Suprapubic skin (tissue), 4 donors: ENCODE results near the gene TRPV6. TPM values are rescaled to one million over a fixed set of nuclear protein-coding genes. Genes with fewer than 3 reads are reported as not detected.

Source experiments
- DNase-seq, 2 donors: peaks; one replicate each; pipeline ENCODE4 v3.0.0-alpha.2; 2019; ENCODE audit warnings: low spot score in 2 of 2
- H3K27ac ChIP-seq: fragments of 200-600 bp; sonication (generic); one replicate; pipeline ENCODE4 v1.5.1; 2019
- H3K27me3 ChIP-seq: fragments of 200-600 bp; sonication (generic); one replicate; pipeline ENCODE4 v1.5.1; 2019
- H3K36me3 ChIP-seq: fragments of 200-600 bp; sonication (generic); one replicate; pipeline ENCODE4 v1.5.1; 2019
- H3K4me1 ChIP-seq: fragments of 200-600 bp; sonication (generic); one replicate; pipeline ENCODE4 v1.5.1; 2019
- H3K4me3 ChIP-seq: fragments of 200-600 bp; sonication (generic); one replicate; pipeline ENCODE4 v1.5.1; 2019; ENCODE audit warnings: mild to moderate bottlenecking
- H3K9me3 ChIP-seq: fragments of 200-600 bp; sonication (generic); one replicate; pipeline ENCODE4 v1.5.1; 2019
- CTCF ChIP-seq, 2 donors: fragments of 200-600 bp in 1 of 2; fragments of 450-650 bp in 1 of 2; sonication (generic) in 1 of 2; IDR thresholded peaks; one replicate each; pipeline ENCODE4 v1.5.1; 2016 to 2019; ENCODE audit warnings: antibody characterized with exemption in 2 of 2, mild to moderate bottlenecking in 1 of 2, moderate library complexity in 1 of 2
- EP300 ChIP-seq: sonication (generic); formaldehyde crosslinking; IDR thresholded peaks from one replicate; pipeline ENCODE4 v1.6.1; 2017; ENCODE audit warnings: antibody characterized with exemption
- POLR2A ChIP-seq, 2 donors: fragments of 450-650 bp; IDR thresholded peaks; one replicate each; pipeline ENCODE4 v1.6.1; 2017; ENCODE audit warnings: antibody characterized with exemption in 2 of 2, mild to moderate bottlenecking in 2 of 2, moderate library complexity in 2 of 2
- POLR2AphosphoS5 ChIP-seq, 3 donors: sonication (generic); formaldehyde crosslinking; IDR thresholded peaks; one replicate each; pipeline ENCODE4 v1.6.1; 2017; ENCODE audit warnings: antibody characterized with exemption in 3 of 3
- WGBS: methylation state at CpG from one replicate; pipeline ENCODE4 v1.1.5; 2018; 5-methylcytosine and 5-hydroxymethylcytosine counted together
- total RNA-seq, 4 donors: library from RNA; depleted of rRNA; stranded (reverse); fragments of >200 nt; gene quantifications; one replicate each; pipeline ENCODE4 v1.1.0, GENCODE V29; 2016

Gene TRPV6
- total RNA-seq, 4 donors from 2014 or later, result 7.5 to 34.8 (median 15.0) TPM

GRCh38 chr7:142919656-142920055, 34.1 kb upstream of the TRPV6 start:
- no peak for TF ChIP-seq EP300
- TF ChIP-seq CTCF (IDR thresholded peaks at IDR 0.05), result no peak
- TF ChIP-seq POLR2AphosphoS5 (IDR thresholded peaks at IDR 0.05), result no peak
- no peak for TF ChIP-seq POLR2A (IDR thresholded peaks at IDR 0.05)
- DNase-seq, result peak in 1 of 2 donors; percentile 15
- no peak overlapping the region for H3K27ac ChIP-seq
- H3K4me3 ChIP-seq, result no peak overlapping the region
- peaks cover 5% of the 10 kb centered on the region for H3K27me3 ChIP-seq
- no peaks in the 10 kb centered on the region for H3K9me3 ChIP-seq
- no peaks in the 10 kb centered on the region for H3K4me1 ChIP-seq
- 79% methylated on average over 3 of the region's 3 CpGs for WGBS
- no peaks in the 10 kb centered on the region for H3K36me3 ChIP-seq

- H3K4me1 ChIP-seq, result no peaks in the 10 kb centered on the region
- no peaks in the 10 kb centered on the region for H3K9me3 ChIP-seq
- no peak for TF ChIP-seq CTCF (IDR thresholded peaks at IDR 0.05)
- no peak for TF ChIP-seq POLR2AphosphoS5 (IDR thresholded peaks at IDR 0.05)
- TF ChIP-seq POLR2A (IDR thresholded peaks at IDR 0.05), result no peak
- TF ChIP-seq EP300, result no peak
- H3K36me3 ChIP-seq, result no peaks in the 10 kb centered on the region
- H3K27me3 ChIP-seq, result peaks cover 5% of the 10 kb centered on the region
- WGBS, result 76% methylated on average over 2 of the region's 2 CpGs
- DNase-seq, result peak in 1 of 2 donors; percentile 47
- H3K27ac ChIP-seq, result no peak overlapping the region
- H3K4me3 ChIP-seq, result no peak overlapping the region
Observed at GRCh38 chr7:142918901-142919300, 33.4 kb upstream of the TRPV6 start.

DNA sequence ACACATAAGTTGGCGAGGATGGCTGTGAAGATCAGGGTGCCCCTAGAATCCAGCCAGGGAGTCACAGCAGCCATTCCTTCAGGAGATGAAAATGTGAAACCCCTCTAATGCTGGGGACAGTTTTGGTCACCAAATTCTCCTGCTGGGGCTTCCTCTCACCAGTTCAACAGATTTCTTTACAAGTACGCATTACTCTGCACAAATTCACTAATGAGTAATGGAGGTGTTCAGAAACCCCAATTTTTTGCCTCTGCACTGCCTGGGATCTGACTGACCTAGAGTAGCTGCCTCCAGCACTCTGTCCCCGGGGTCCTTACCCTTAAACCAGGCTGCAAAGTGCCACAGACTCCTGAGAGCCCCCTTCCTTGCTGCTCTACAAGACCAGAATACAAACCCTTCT, 31.9 kb upstream of the TRPV6 start:
- WGBS, result 76% methylated on average over 3 of the region's 3 CpGs
- TF ChIP-seq EP300 (no peak), POLR2AphosphoS5 (IDR thresholded peaks at IDR 0.05) (no peak)
- Histone ChIP-seq H3K4me1 (no peaks in the 10 kb centered on the region), H3K27ac (no peak overlapping the region), H3K36me3 (no peaks in the 10 kb centered on the region), H3K27me3 (peaks cover 5% of the 10 kb centered on the region), H3K4me3 (no peak overlapping the region), H3K9me3 (no peaks in the 10 kb centered on the region)
- peak in 1 of 2 donors; percentile 9 for DNase-seq

GRCh38 chr7:142916508-142916907, 31.0 kb upstream of the TRPV6 start:
- peak in 1 of 2 donors; percentile 6 for DNase-seq
- no peaks in the 10 kb centered on the region for H3K9me3 ChIP-seq
- peaks cover 5% of the 10 kb centered on the region for H3K27me3 ChIP-seq
- TF ChIP-seq POLR2A (IDR thresholded peaks at IDR 0.05) (no peak), POLR2AphosphoS5 (IDR thresholded peaks at IDR 0.05) (no peak), EP300 (no peak), CTCF (IDR thresholded peaks at IDR 0.05) (no peak)
- WGBS, result 67% methylated on average over 2 of the region's 2 CpGs
- no peak overlapping the region for H3K27ac ChIP-seq
- H3K4me1 ChIP-seq, result no peaks in the 10 kb centered on the region
- no peaks in the 10 kb centered on the region for H3K36me3 ChIP-seq
- no peak overlapping the region for H3K4me3 ChIP-seq

- peak in 1 of 2 donors; percentile 23 for DNase-seq
- H3K4me3 ChIP-seq, result no peak overlapping the region
Observed at GRCh38 chr7:142915315-142915714, 29.8 kb upstream of the TRPV6 start.

More at GRCh38 chr7:142915315-142915714, 29.8 kb upstream of the TRPV6 start:
- no peaks in the 10 kb centered on the region for H3K4me1 ChIP-seq
- H3K27me3 ChIP-seq, result peaks cover 5% of the 10 kb centered on the region
- WGBS, result 81% methylated on average over 8 of the region's 8 CpGs
- TF ChIP-seq EP300 (no peak), CTCF (IDR thresholded peaks at IDR 0.05) (no peak), POLR2AphosphoS5 (IDR thresholded peaks at IDR 0.05) (no peak), POLR2A (IDR thresholded peaks at IDR 0.05) (no peak)
- no peaks in the 10 kb centered on the region for H3K9me3 ChIP-seq
- no peaks in the 10 kb centered on the region for H3K36me3 ChIP-seq
- H3K27ac ChIP-seq, result no peak overlapping the region
